ENCODE results near the gene TRAPPC3.

TRAPPC3 gene

GRCh38 chr1:36126005-36126716, 23.1 kb downstream of the TRAPPC3 start:
- no peak for DNase-seq (ENCODE audit: low spot score)

GRCh38 chr1:36125129-36125991, 23.9 kb downstream of the TRAPPC3 start, which contains the start of gene COL8A2:
Gene COL8A2, minus strand, starts transcription at chr1:36125222. Its CDS starts 24,980 bp downstream, at chr1:36100242.
- DNase-seq (ENCODE audit: low spot score): no peak

GRCh38 chr1:36124404-36125128, 24.7 kb downstream of the TRAPPC3 start:
- DNase-seq (ENCODE audit: low spot score): no peak

- DNase-seq (ENCODE audit: low spot score): no peak
Measured at GRCh38 chr1:36123356-36123755, 25.9 kb downstream of the TRAPPC3 start.

GRCh38 chr1:36122062-36123030, 26.9 kb downstream of the TRAPPC3 start:
- no peak for DNase-seq (ENCODE audit: low spot score)

- no peak for DNase-seq (ENCODE audit: low spot score)
Measured at GRCh38 chr1:36119456-36119855, 29.8 kb downstream of the TRAPPC3 start.

GRCh38 chr1:36118447-36119204, 30.7 kb downstream of the TRAPPC3 start:
- DNase-seq (ENCODE audit: low spot score): no peak

GRCh38 chr1:36116901-36117300, 32.4 kb downstream of the TRAPPC3 start:
- no peak for DNase-seq (ENCODE audit: low spot score)

GRCh38 chr1:36115931-36116330, 33.4 kb downstream of the TRAPPC3 start:
- DNase-seq (ENCODE audit: low spot score): no peak

- DNase-seq (ENCODE audit: low spot score): no peak
Measured at GRCh38 chr1:36115200-36115669, 34.1 kb downstream of the TRAPPC3 start.

- no peak for DNase-seq (ENCODE audit: low spot score)
Measured at GRCh38 chr1:36114371-36114770, 34.9 kb downstream of the TRAPPC3 start.

- no peak for DNase-seq (ENCODE audit: low spot score)
Measured at GRCh38 chr1:36112823-36113222, 36.5 kb downstream of the TRAPPC3 start.

GRCh38 chr1:36111151-36111550, 38.1 kb downstream of the TRAPPC3 start:
- no peak for DNase-seq (ENCODE audit: low spot score)

- peak; percentile 21 for DNase-seq (ENCODE audit: low spot score)
Measured at GRCh38 chr1:36109041-36109679, 40.1 kb downstream of the TRAPPC3 start.

GRCh38 chr1:36108314-36108713, 41.0 kb downstream of the TRAPPC3 start:
- no peak for DNase-seq (ENCODE audit: low spot score)

- no peak for DNase-seq (ENCODE audit: low spot score)
Measured at GRCh38 chr1:36107394-36107793, 41.9 kb downstream of the TRAPPC3 start.

- DNase-seq (ENCODE audit: low spot score): no peak
Measured at GRCh38 chr1:36106269-36106668, 43.0 kb downstream of the TRAPPC3 start.

GRCh38 chr1:36101546-36101945, 47.7 kb downstream of the TRAPPC3 start:
- no peak for DNase-seq (ENCODE audit: low spot score)

- DNase-seq (ENCODE audit: low spot score): no peak
Measured at GRCh38 chr1:36100376-36100775, 48.9 kb downstream of the TRAPPC3 start.
